Activated naive CD4-positive, alpha-beta T cell treated with Interleukin-2 at 50 U/mL for 16 hours (primary cell): ENCODE data around the gene RNF212.

Experiments
- DNase-seq: peaks from one replicate; pipeline ENCODE4 v3.0.0-alpha.2; 2020

Gene RNF212

GRCh38 chr4:1112821-1113182 lies 562 bp downstream of the RNF212 start:
- DNase-seq = no peak

GRCh38 chr4:1112174-1112820 lies 1.1 kb downstream of the RNF212 start:
- no peak for DNase-seq

- no peak for DNase-seq
These were observed 2.0 kb downstream of the RNF212 start for GRCh38 chr4:1111259-1111809.

GRCh38 chr4:1109898-1110506 lies 3.4 kb downstream of the RNF212 start:
- DNase-seq = no peak

- DNase-seq = no peak
These were observed 4.0 kb downstream of the RNF212 start for GRCh38 chr4:1109333-1109732.

GRCh38 chr4:1105662-1106061 lies 7.7 kb downstream of the RNF212 start:
- DNase-seq = no peak

- DNase-seq = no peak
These were observed 8.3 kb downstream of the RNF212 start for GRCh38 chr4:1105067-1105466.

GRCh38 chr4:1104647-1105046 lies 8.7 kb downstream of the RNF212 start:
- DNase-seq = no peak

- no peak for DNase-seq
These were observed 13.6 kb downstream of the RNF212 start for GRCh38 chr4:1099684-1100335.

- DNase-seq = no peak
These were observed 14.1 kb downstream of the RNF212 start for GRCh38 chr4:1099270-1099669.

- DNase-seq = no peak
These were observed 14.9 kb downstream of the RNF212 start for GRCh38 chr4:1098311-1098925.

- no peak for DNase-seq
These were observed 15.8 kb downstream of the RNF212 start for GRCh38 chr4:1097553-1097952.

- DNase-seq = no peak
These were observed 16.5 kb downstream of the RNF212 start for GRCh38 chr4:1096841-1097240.

- DNase-seq = no peak
These were observed 19.1 kb downstream of the RNF212 start for GRCh38 chr4:1094336-1094690.

- DNase-seq = no peak
These were observed 19.7 kb downstream of the RNF212 start for GRCh38 chr4:1093391-1094335.

GRCh38 chr4:1092983-1093361 lies 20.4 kb downstream of the RNF212 start:
- no peak for DNase-seq

- no peak for DNase-seq
These were observed 21.1 kb downstream of the RNF212 start for GRCh38 chr4:1092026-1092982.

- no peak for DNase-seq
These were observed 21.8 kb downstream of the RNF212 start for GRCh38 chr4:1091561-1091995.

- no peak for DNase-seq
These were observed 22.6 kb downstream of the RNF212 start for GRCh38 chr4:1090465-1091440.

GRCh38 chr4:1090036-1090435 lies 23.3 kb downstream of the RNF212 start:
- DNase-seq = no peak
